GM12873 (cell line): ENCODE measurements around the gene IGF2BP2.

Experiments used
- CTCF ChIP-seq: IDR thresholded peaks from 2 replicates; pipeline ENCODE4 v1.5.1; 2012; ENCODE audit warnings: low read depth, mild to moderate bottlenecking, moderate library complexity, low read length, control low read depth; ENCODE audit not compliant: insufficient read depth; ENCODE audit errors: missing control alignments

Gene IGF2BP2

GRCh38 chr3:185760550-185760949 lies 64.3 kb downstream of the IGF2BP2 start:
- TF ChIP-seq CTCF = no peak

GRCh38 chr3:185760088-185760487 lies 64.8 kb downstream of the IGF2BP2 start:
- no peak for TF ChIP-seq CTCF

GRCh38 chr3:185759512-185759911 lies 65.3 kb downstream of the IGF2BP2 start:
- no peak for TF ChIP-seq CTCF

GRCh38 chr3:185758912-185759311 lies 65.9 kb downstream of the IGF2BP2 start:
- no peak for TF ChIP-seq CTCF

- no peak for TF ChIP-seq CTCF
Measured at GRCh38 chr3:185757176-185757575, 67.7 kb downstream of the IGF2BP2 start.

GRCh38 chr3:185756477-185756876 lies 68.4 kb downstream of the IGF2BP2 start:
- no peak for TF ChIP-seq CTCF

GRCh38 chr3:185754920-185755319 lies 69.9 kb downstream of the IGF2BP2 start:
- no peak for TF ChIP-seq CTCF
